Measurements from ENCODE around the gene INSR.
A peak's percentile ranks its signal among the peaks of the same experiment; 100 is the strongest.
"Not testable (repeated sequence)": the region's sequence is repeated elsewhere in the genome, so short reads cannot be mapped to it uniquely, and the experiment has no call there.

Gene INSR

DNA sequence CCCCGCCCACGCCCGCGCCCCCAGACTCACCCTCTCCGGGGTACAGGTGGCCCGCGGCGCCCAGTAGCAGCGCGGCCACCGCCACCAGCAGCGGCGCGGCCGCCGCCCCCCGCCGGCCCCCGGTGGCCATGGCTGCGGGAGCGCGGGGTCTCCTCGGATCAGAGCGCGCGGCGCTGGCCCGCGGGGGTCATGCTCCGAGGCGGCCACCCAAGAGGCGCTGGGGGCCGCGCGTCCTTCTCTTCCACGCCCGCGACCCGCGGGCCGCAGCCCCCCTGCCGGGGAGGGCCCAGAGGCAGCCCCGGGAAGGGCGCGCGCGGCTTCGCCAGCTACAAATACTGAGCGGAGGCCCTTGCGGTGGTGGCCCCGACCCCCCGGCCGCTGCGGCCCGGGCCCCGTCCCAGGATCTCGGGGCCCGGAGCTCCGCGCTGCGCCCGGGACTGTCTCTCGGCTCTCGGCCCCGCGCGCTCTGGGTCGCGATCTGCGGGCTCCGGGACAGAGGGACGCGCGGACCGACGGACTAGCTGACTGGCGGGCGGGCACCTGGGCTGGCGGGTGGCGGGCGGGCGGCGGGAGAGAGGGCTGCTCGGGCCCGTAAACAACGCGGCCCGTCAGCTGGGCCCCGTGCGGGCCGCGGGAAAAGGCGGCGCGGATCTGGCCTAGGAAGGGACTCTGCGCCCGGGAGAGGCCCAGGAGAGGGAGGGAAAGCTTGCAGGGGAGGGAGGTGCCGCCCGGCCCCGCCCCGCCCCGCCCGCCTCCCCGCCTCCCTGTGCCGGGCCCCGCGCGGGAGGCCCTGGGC is at the start of gene INSR:
Gene INSR (minus strand): TSS at position 653 of the 796 bp plus-strand sequence. CDS start 523 bp downstream, at position 130.
- peak; percentile 43 for DNase-seq (ENCODE audit: low spot score)

GRCh38 chr19:7342143-7342542 is 47.9 kb upstream of the INSR start:
- DNase-seq (ENCODE audit: low spot score) = no peak

GRCh38 chr19:7340959-7341837 is 47.0 kb upstream of the INSR start:
- peak; percentile 89 for DNase-seq (ENCODE audit: low spot score)

DNA sequence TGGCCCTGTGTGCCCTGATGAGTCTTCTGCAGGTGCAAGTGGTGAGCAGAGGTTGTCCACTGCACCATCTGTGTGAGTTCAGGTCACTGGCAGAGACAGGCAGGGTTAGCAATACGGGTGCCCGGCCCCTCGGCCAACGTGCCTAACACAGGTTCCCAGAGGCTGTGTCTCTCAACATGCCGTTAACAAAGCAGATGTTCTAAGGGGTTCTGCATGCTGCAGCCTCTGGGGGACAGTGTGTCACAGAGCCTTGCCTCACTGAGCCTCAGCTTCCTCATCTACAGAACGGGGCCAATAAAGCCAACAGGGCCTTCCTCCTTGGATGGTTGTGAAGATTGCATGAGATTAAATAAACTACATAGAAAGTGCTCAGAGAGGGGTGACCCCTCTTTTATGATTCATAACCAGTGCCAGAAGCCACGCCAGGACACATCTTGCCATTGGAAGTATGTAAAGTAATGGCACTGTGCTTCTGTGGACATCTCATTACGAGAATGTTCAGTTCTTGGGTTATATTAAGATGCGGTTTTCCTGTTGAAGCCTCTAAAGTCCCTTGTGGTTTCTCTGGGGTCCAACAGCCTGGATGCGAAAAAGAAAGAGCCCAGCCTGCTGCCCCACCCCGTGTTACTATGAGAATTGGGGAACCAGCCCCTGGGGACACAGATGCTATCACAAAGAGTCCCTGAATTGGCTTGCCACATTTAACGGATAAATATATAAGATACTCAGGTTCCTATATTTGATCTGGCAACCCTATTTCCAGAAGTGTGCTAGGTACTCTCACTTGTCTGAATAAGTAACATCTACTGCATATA is 43.4 kb upstream of the INSR start:
- DNase-seq (ENCODE audit: low spot score) = peak; percentile 30

DNA sequence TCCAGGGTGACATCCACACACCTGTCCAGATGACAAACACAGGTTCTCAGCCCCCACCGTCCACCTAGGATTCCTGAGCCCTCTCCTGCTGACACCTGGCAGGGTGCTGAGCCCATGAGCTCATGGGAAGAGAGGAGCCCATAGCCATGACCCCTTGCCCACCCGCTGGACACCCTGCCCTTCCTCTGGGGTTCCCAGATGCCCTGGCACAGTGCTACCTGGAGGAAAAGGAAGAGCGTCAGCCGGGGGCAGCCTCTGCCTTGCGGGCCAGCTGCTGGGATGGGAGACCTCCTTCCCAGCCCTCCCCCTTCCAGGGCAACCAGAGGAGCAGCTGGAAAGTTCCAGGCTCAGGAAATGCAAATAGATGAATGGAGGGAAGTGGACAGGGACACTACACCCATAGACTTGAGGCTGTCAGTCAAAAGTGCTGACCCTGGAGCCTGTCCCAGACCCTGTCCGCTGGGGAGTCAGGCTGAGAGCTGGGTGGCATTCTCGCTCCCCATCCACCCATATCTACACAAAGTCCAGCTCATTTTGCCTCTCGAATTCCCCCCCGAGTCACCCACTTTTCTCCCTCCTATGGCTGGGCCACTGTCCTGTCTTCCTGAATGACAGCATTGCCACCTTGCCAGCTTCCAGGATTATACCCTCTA is 42.2 kb upstream of the INSR start:
- no peak for DNase-seq (ENCODE audit: low spot score)

DNA sequence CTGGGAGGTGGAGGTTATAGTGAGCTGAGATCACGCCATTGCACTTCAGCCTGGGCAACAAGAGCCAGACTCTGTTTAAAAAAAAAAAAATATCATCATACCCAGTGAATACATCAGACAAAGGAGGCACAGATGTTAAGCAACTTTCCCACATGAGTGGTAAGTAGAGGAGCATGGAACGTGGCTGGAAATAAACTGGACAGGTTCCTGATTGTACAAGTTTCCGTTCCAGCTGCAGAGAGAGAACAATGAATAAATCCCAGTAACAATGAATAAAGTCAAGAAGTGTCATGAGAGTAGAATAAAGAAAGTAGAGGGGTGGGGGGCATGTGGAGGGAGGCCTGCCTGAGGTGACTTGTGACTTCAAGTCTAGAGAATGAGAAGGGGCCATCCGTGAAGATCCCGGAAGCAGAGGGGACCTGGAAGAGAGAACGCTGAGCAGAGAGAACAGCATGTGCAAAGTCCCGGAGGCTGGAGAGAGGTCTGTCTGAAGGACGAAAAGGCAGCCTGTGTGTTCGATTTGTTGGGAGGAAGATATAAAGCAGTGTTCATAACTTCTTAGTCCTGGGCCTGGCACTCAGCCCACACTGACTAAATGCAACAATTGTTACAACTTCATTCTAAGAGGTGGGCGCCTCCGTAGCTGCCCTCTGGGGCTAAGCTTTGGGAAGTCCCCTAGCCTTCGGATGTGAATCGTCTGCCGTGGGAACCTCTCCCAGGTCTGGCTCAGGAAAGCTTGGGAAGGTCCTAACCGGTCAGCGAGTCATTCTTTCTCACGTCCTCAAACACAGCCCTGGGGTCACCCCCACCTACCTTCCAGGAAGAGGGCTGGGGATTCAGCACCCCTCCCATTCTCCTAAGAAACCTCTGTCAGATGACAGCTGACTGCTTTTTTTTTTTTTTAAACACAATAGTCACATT is 39.2 kb upstream of the INSR start:
- DNase-seq (ENCODE audit: low spot score) = no peak

- no peak for DNase-seq (ENCODE audit: low spot score)
Observed at GRCh38 chr19:7331446-7331845, 37.2 kb upstream of the INSR start.

DNA sequence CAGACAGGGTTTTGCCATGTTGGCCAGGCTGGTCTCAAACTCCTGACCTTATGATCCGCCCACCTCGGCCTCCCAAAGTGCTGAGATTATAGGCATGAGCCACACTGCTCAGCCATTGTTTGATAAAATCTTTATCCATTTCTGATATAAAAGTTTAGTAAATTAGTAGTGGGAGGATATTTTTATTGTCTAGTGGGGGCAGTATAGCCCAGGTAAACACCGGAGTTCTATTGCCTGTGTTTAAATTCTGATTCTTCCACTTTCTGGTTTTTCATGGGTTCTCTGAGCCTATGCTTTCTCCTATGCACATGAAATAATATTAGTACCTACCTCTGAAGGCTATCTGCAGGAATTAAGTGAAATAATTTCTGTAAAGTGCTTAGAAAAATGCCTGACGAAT is 34.4 kb upstream of the INSR start:
- DNase-seq (ENCODE audit: low spot score) = peak; percentile 6

DNA sequence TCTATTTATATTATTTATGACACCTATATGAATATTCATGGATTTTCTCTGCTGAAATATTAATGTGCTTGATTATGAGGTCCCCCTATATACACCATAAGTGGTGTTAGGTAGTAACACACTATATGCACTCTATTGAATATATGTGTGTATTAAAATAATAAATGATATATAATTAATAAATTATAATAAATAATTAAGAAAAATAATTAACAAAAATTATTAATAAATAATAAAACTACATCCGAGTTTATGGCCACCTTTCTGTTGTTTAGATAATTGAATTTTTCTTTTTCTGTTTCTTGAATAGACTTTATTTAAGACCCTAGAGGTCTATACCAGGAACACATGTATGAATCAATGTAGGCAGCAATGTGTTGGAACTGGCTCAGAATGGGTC is 33.6 kb upstream of the INSR start:
- DNase-seq (ENCODE audit: low spot score) = no peak

DNA sequence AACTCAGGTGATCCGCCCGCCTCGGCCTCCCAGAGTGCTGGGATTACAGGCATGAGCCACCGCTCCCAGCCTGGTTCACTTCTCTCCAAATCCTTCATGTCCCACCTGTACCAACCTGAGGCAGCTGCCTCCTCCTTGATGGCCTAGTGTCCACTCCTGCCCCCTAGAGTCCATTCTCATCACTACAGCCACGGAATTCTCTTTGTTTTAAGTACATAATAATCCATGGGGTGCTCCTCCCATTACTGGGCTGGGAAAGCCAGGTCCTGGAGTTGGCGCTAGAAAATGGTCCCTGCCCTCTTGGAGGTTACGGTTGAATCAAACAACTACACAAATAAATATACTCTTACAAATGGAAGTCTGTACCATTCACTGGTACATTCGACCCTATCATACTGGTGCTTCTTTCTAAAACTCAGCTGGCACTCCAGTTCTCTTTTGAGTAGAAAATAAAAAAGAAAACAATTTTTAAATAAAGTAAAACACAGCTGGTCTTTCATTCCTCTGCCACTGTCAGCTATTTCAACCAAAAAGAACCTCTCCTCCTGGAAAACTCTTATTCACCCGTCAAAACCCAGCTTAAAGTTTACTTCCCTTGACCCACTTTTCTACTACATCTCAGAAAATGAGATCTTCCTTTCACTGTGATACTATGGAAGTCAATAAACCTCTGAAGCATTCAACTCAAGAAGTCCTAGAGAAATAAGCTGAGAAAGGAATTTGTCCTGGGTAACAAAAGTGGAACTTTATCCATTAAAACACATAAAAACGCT is 32.1 kb upstream of the INSR start:
- peak; percentile 47 for DNase-seq (ENCODE audit: low spot score)

DNA sequence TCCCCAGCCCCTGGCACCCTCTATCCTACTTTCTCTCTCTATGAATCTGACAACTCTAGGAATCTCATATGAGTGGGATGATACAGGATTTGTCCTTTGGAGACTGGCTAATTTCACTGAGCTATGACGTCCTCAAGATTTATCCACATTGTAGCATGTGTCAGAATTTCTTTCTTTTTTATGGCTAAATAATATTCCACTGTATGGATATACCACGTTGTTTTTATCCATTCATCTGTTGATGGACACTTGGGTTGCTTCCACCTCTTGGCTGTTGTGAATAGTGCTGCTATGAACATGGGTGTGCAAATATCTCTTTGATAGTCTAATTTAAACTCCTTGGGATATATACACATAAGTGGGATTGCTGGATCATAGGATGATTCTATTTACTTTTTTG is 24.0 kb upstream of the INSR start:
- DNase-seq (ENCODE audit: low spot score) = no peak

DNA sequence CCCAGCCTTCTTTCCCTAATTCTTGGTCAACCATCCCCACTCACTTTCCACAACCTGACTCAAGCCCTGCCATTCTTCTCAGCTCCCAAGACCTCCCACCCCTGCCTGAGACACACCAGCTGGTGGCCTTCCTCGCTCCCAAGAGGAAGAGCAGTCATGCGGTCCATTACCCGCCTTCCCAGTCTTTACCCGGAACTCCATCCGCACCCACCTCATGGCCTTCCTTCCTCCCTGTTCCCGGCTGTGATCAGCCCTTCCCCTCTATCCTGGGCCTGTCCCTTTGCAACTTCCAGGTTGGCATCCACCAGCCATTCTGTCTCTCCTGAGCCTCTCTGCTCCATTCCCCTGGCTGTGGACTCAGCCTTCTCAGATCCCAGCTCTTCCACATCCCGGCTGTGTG is 18.6 kb upstream of the INSR start:
- no peak for DNase-seq (ENCODE audit: low spot score)

- DNase-seq (ENCODE audit: low spot score) = no peak
Observed at GRCh38 chr19:7311911-7312310, 17.7 kb upstream of the INSR start.

DNA sequence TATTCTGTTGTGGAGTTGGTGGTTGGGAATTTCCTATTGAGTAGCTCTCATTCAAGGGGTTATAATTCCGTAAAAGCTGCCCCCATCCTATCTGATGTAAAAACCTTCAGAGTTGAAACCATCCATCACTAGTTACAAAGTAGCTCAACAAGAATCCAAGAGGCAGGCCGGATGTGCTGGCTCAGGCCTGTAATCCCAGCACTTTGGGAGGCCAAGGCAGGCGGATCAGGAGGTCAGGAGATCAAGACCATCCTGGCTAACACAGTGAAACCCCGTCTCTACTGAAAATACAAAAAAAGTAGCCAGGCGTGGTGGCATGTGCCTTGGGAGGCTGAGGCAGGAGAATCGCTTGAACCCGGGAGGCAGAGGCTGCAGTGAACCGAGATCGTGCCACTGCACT is 14.1 kb upstream of the INSR start:
- DNase-seq (ENCODE audit: low spot score) = not testable (repeated sequence)

GRCh38 chr19:7307590-7308218 is 13.5 kb upstream of the INSR start:
- DNase-seq (ENCODE audit: low spot score) = no peak

- no peak for DNase-seq (ENCODE audit: low spot score)
Observed at GRCh38 chr19:7304200-7304599, 10.0 kb upstream of the INSR start.

- no peak for DNase-seq (ENCODE audit: low spot score)
Observed at GRCh38 chr19:7303470-7303869, 9.3 kb upstream of the INSR start.

DNA sequence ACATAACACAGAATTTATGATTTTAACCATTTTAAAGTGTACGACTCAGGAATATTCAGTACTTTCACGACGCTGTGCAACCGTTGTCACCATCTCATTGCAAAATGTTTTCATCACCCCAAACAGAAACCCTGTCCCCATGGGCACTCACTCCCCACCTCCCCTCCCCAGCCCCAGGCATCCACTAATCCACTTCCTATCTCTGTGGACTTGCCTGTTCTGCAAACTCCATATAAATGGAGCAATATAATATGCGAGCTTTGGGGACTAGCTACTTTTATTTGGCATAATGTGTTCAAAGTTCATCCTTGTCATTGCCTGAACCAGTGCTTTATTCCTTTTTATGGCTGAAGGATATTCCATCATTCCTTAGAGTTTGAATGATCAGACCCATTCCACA is 7.3 kb upstream of the INSR start:
- DNase-seq (ENCODE audit: low spot score) = no peak

GRCh38 chr19:7297742-7298141 is 3.5 kb upstream of the INSR start:
- no peak for DNase-seq (ENCODE audit: low spot score)
